ENCODE measurements around the gene ZNF283.

GRCh38 chr19:43784241-43784980 lies 42.7 kb upstream of the ZNF283 start:
- TF ChIP-seq CTCF (IDR thresholded peaks at IDR 0.05) (no peak), POLR2A (IDR thresholded peaks at IDR 0.05) (no peak), POLR2AphosphoS5 (IDR thresholded peaks at IDR 0.05) (peak in 1 of 3 donors; percentile 41)

All from breast epithelium (tissue), 3 donors.